HepG2 (cell line): ENCODE measurements around the gene CERT1. TPM values are rescaled to one million over a fixed set of nuclear protein-coding genes. Genes with fewer than 3 reads are reported as not detected.

Experiments used
- ATAC-seq: fragments of 200-7000 bp; cut with Tn5 transposase; 3 replicates; pipeline ENCODE4 v1.9.1; 2020; ENCODE audit warnings: mild to moderate bottlenecking, moderate library complexity
- BruUV-seq: library from RNA; stranded (reverse); fragments of 400-500 nt; replicated peaks from 2 replicates; lab custom pipeline; 2021; lab: Mats Ljungman, UMichigan
- CTCF ChIA-PET: fragments of 300-600 bp; formaldehyde crosslinking; extraction: SDS; loops from one replicate; lab custom pipeline; 2021; ENCODE audit warnings: low total read pairs, inconsistent platforms, low intra/inter-chr PET ratio; lab: Yijun Ruan, JAX
- POLR2A ChIA-PET: fragments of 350-600 bp; sonication (Branson Sonifier 250); formaldehyde crosslinking; loops from one replicate; lab custom pipeline; 2020; ENCODE audit warnings: antibody characterized with exemption, inconsistent platforms; lab: Yijun Ruan, JAX
- DNase-seq: peaks from one replicate; pipeline ENCODE4 v3.0.0-alpha.2; 2015; ENCODE audit warnings: low spot score
- FAIRE-seq: peaks from 3 replicates; lab custom pipeline; 2011; peaks lifted over from hg19 to GRCh38; lab: Jason Lieb, UNC
- H2AFZ ChIP-seq: one replicate; pipeline ENCODE4 v1.6.1; 2011; ENCODE audit warnings: low read length, inconsistent platforms
- H3K27ac ChIP-seq: fragments of 300-600 bp; 3 replicates; pipeline ENCODE4 v1.8.0; 2011; ENCODE audit warnings: mixed run types, mild to moderate bottlenecking, mixed read lengths, low read length, inconsistent platforms; ENCODE audit not compliant: insufficient read depth; ENCODE audit errors: extremely low read length
- H3K27me3 ChIP-seq, 2 experiments: fragments of 200-600 bp in 1 of 2; 2 replicates in 1 of 2; 3 replicates in 1 of 2; pipeline versions ENCODE4 v1.6.0 to v1.8.0; 2011; ENCODE audit warnings: low read length in 2 of 2, mild to moderate bottlenecking in 2 of 2, moderate library complexity in 2 of 2, inconsistent platforms in 1 of 2; ENCODE audit not compliant: insufficient read depth in 2 of 2, control insufficient read depth in 1 of 2
- H3K36me3 ChIP-seq, 2 experiments: fragments of 200-600 bp in 1 of 2; replicated peaks in 1 of 2; 2 replicates in 1 of 2; 3 replicates in 1 of 2; pipeline versions ENCODE4 v1.5.1 to v1.8.0; 2011; ENCODE audit warnings: low read length in 2 of 2, inconsistent platforms in 1 of 2; ENCODE audit not compliant: insufficient read depth in 2 of 2, control insufficient read depth in 1 of 2
- H3K4me1 ChIP-seq: 2 replicates; pipeline ENCODE4 v1.5.1; 2012; ENCODE audit warnings: low read length, inconsistent platforms; ENCODE audit not compliant: insufficient read depth
- H3K4me2 ChIP-seq: 2 replicates; pipeline ENCODE4 v1.6.0; 2011; ENCODE audit warnings: low read depth, low read length, inconsistent platforms
- H3K4me3 ChIP-seq, 3 experiments: fragments of 200-600 bp in 1 of 3; sonication (generic), shearing (Covaris generic) in 1 of 3; replicated peaks in 1 of 3; 2 replicates each; pipeline ENCODE4 v1.5.1; 2011 to 2016; ENCODE audit warnings: low read length in 3 of 3, inconsistent platforms in 2 of 3, low read depth in 2 of 3, mild to moderate bottlenecking in 2 of 3, control low read depth in 1 of 3, mixed read lengths in 1 of 3; ENCODE audit not compliant: insufficient read depth in 1 of 3
- H3K79me2 ChIP-seq: one replicate; pipeline ENCODE4 v1.6.1; 2011; ENCODE audit warnings: low read length, inconsistent platforms; ENCODE audit not compliant: insufficient read depth
- H3K9ac ChIP-seq: 2 replicates; pipeline ENCODE4 v1.6.0; 2011; ENCODE audit warnings: mild to moderate bottlenecking, low read depth, low read length, inconsistent platforms; ENCODE audit not compliant: insufficient read depth
- H3K9me3 ChIP-seq: 2 replicates; pipeline ENCODE4 v1.5.1; 2012; ENCODE audit warnings: mild to moderate bottlenecking, low read length
- H4K20me1 ChIP-seq: 2 replicates; pipeline ENCODE4 v1.6.0; 2011; ENCODE audit warnings: inconsistent platforms, mild to moderate bottlenecking, low read length, moderate library complexity; ENCODE audit not compliant: insufficient read depth
- ARNT2 ChIP-seq: sonication (generic); formaldehyde crosslinking; IDR thresholded peaks from 2 replicates; pipeline ENCODE4 v1.8.0; 2022; ENCODE audit warnings: mild to moderate bottlenecking, low read depth, missing genetic modification reagents, moderate library complexity
- GZF1 ChIP-seq: sonication (generic); formaldehyde crosslinking; IDR thresholded peaks from 2 replicates; pipeline ENCODE4 v1.5.1; 2020; ENCODE audit warnings: mild to moderate bottlenecking, missing genetic modification reagents
- HNRNPUL1 ChIP-seq: fragments of 200-400 bp; formaldehyde crosslinking; IDR thresholded peaks from 2 replicates; pipeline ENCODE4 v1.6.1; 2017; ENCODE audit warnings: low read depth, mild to moderate bottlenecking, low read length, moderate library complexity
- IRX3 ChIP-seq: sonication (generic); formaldehyde crosslinking; IDR thresholded peaks from 2 replicates; pipeline ENCODE4 v1.8.1; 2023; ENCODE audit warnings: mild to moderate bottlenecking, low read depth, missing genetic modification reagents, borderline replicate concordance
- POGK ChIP-seq: sonication (generic); formaldehyde crosslinking; conservative IDR thresholded peaks from 2 replicates; pipeline ENCODE4 v1.8.0; 2022; ENCODE audit warnings: mild to moderate bottlenecking, moderate library complexity, missing genetic modification reagents
- RXRB ChIP-seq: IDR thresholded peaks from 2 replicates; pipeline ENCODE4 v1.6.1; 2016; ENCODE audit warnings: borderline replicate concordance, missing genetic modification reagents, missing compliant biosample characterization
- SOX13 ChIP-seq, 3 experiments: fragments of 450-650 bp in 1 of 3; sonication (generic) in 1 of 3; formaldehyde crosslinking in 1 of 3; IDR thresholded peaks in 2 of 3; conservative IDR thresholded peaks in 1 of 3; 2 replicates each; pipeline versions ENCODE4 v1.5.0 to v1.6.1; 2016 to 2020; ENCODE audit warnings: antibody characterized with exemption in 1 of 3, mild to moderate bottlenecking in 1 of 3, missing compliant biosample characterization in 1 of 3, missing genetic modification reagents in 1 of 3, moderate library complexity in 1 of 3
- TFDP1 ChIP-seq: IDR thresholded peaks from 2 replicates; pipeline ENCODE4 v1.6.1; 2016; ENCODE audit warnings: missing compliant biosample characterization, missing genetic modification reagents, borderline replicate concordance
- USF2 ChIP-seq, 2 experiments: sonication (generic) in 1 of 2; formaldehyde crosslinking in 1 of 2; IDR thresholded peaks; 2 replicates each; pipeline versions ENCODE4 v1.5.1 to v1.6.1; 2011 to 2020; ENCODE audit warnings: borderline replicate concordance in 1 of 2, low read depth in 1 of 2, low read length in 1 of 2, mild to moderate bottlenecking in 1 of 2, missing genetic modification reagents in 1 of 2, moderate library complexity in 1 of 2
- XRCC5 ChIP-seq: fragments of 200-400 bp; formaldehyde crosslinking; optimal IDR thresholded peaks from 2 replicates; pipeline ENCODE3; 2017; ENCODE audit warnings: mild to moderate bottlenecking, low read length
- ZNF260 ChIP-seq: sonication (generic); formaldehyde crosslinking; IDR thresholded peaks from 2 replicates; pipeline ENCODE4 v1.4.0; 2020; ENCODE audit warnings: missing genetic modification reagents, low read depth, mild to moderate bottlenecking, borderline replicate concordance
- ZNF337 ChIP-seq: sonication (generic); formaldehyde crosslinking; IDR thresholded peaks from 2 replicates; pipeline ENCODE4 v1.5.1; 2020; ENCODE audit warnings: missing genetic modification reagents, low read depth, mild to moderate bottlenecking, borderline replicate concordance
- ZNF605 ChIP-seq: sonication (generic); formaldehyde crosslinking; IDR thresholded peaks from 2 replicates; pipeline ENCODE4 v1.8.0; 2022; ENCODE audit warnings: mild to moderate bottlenecking, missing genetic modification reagents
- WGBS: methylation state at CpG from one replicate; pipeline ENCODE4 v1.1.6; 2017; ENCODE audit warnings: low lambda C conversion rate; 5-methylcytosine and 5-hydroxymethylcytosine counted together
- in situ Hi-C: cut with HindIII; loops from 2 replicates; pipeline ENCODE4 v1.10.0; 2017; ENCODE audit warnings: low pct_unique_long_range_greater_than_20kb; ENCODE audit not compliant: extremely low pct_ligation_motif_present
- intact Hi-C: fragments of 100-400 bp; cut with micrococcal nuclease; formaldehyde crosslinking; loops from one replicate; pipeline ENCODE4 v1.10.0; 2022; ENCODE audit not compliant: unreplicated experiment
- polyA plus RNA-seq, 8 experiments: library from polyadenylated mRNA; depleted of rRNA in 3 of 8; stranded (reverse) in 7 of 8; unstranded in 1 of 8; fragments of >200 nt; fragmentation: Illumina TruSeq in 4 of 8; extraction: Trizol in 4 of 8; gene quantifications; 2 replicates each; pipeline versions ENCODE4 v1.2.1 to v1.2.3, GENCODE V29; 2011 to 2016; ENCODE audit warnings: low read depth in 4 of 8, missing spikeins in 1 of 8, mixed read lengths in 1 of 8; ENCODE audit not compliant: insufficient read depth in 1 of 8
- total RNA-seq, 5 experiments: library from RNA; depleted of rRNA; stranded (reverse); fragments of >200 nt; fragmentation: Illumina TruSeq; extraction: Trizol; gene quantifications; 2 replicates each; pipeline ENCODE4 v1.2.3, GENCODE V29; 2016; ENCODE audit warnings: low read depth in 1 of 5

CERT1 gene
- total and polyA plus RNA-seq, 2 of the 13 experiments (the other 11 are each of a cell fraction or from before 2014, with no cell fraction given), result 8.2 to 12.7 TPM

- DNase-seq, result peak; percentile 6
- TF ChIP-seq IRX3 (CRISPR knock-in tag) (no peak), HNRNPUL1 (no peak), ZNF605 (0 out of 2 replicates have a peak, but pooled peaks have one; percentile 6), RXRB (CRISPR knock-in tag) (peak; percentile 2; the same call in 1 of the 2 replicates), ZNF337 (CRISPR knock-in tag) (0 out of 2 replicates have a peak, but pooled peaks have one; percentile 8), GZF1 (CRISPR knock-in tag) (no peak), USF2 (IDR thresholded peaks at IDR 0.05; ENCODE audit: low read depth, low read length) (no peak), USF2 (CRISPR knock-in tag; IDR thresholded peaks at IDR 0.05; ENCODE audit: borderline replicate concordance) (no peak), ARNT2 (CRISPR knock-in tag) (0 out of 2 replicates have a peak, but pooled peaks have one; percentile 3), SOX13 (IDR thresholded peaks at IDR 0.05) (no peak), SOX13 (CRISPR knock-in tag; conservative IDR thresholded peaks at IDR 0.05 in 1 of 2, IDR thresholded peaks at IDR 0.05 in 1 of 2) (no peak), ZNF260 (no peak), XRCC5 (no peak), POGK (0 out of 2 replicates have a peak, but pooled peaks have one; percentile 10), TFDP1 (CRISPR knock-in tag) (no peak)
Measured at GRCh38 chr5:75510417-75510835, 1.0 kb downstream of the CERT1 start.

More at GRCh38 chr5:75510417-75510835, 1.0 kb downstream of the CERT1 start:
- WGBS, result 0% methylated on average over 15 of the region's 15 CpGs
- Histone ChIP-seq H4K20me1 (peaks cover 19% of the 10 kb centered on the region), H3K36me3 (no peaks in the 10 kb centered on the region), H2AFZ (no peak overlapping the region), H3K79me2 (peaks cover 68% of the 10 kb centered on the region), H3K9ac (peak overlapping the region; percentile 87), H3K4me2 (peak overlapping the region; percentile 75), H3K27me3 (no peaks in the 10 kb centered on the region; a peak in 1 of 5 replicates), H3K9me3 (no peaks in the 10 kb centered on the region), H3K4me3 (peak overlapping the region; percentile 88 to 96 (median 89)), H3K27ac (peak overlapping the region; percentile 83), H3K4me1 (peaks cover 43% of the 10 kb centered on the region)
- CTCF ChIA-PET, result no interaction called here
- FAIRE-seq, result no peak
- BruUV-seq, result no TSS peak
- in situ Hi-C loops, result loop anchor here (25.0 kb wide), 1 partner anchor 823 kb away; the partner anchor contains the start of gene HEXB
- intact Hi-C loops, result loop anchor here (10.0 kb wide), 1 partner anchor 174 kb away; no protein-coding TSS in a partner anchor
- ATAC-seq, result peak; percentile 28
- POLR2A ChIA-PET, result no interaction called here
